GM21619 (cell line): ENCODE data around the gene SFMBT2.

Experiments used
- ATAC-seq: cut with Tn5 transposase; IDR thresholded peaks from one replicate; pipeline ENCODE4 v1.9.1; 2021; ENCODE audit not compliant: unreplicated experiment

The SFMBT2 gene

DNA sequence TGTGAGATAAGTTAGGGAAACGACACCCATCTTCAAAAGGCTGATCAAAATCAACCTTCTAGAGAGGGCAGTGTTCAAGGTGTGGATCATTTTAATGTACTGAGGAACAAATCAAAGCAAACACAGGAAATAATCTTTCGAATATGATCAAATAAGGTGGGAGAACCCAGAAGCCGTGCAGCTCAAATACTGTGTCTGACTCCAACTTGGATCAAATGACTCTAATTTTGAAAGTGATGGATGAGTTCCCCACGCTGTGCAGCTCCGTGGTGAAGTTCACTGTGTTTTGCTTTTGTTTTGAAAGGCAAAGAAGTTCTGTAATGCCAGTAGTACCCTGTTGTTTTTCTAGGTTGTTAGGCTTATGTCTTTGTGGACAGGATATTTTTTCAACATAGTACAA is 250.9 kb downstream of the SFMBT2 start:
- no peak for ATAC-seq

DNA sequence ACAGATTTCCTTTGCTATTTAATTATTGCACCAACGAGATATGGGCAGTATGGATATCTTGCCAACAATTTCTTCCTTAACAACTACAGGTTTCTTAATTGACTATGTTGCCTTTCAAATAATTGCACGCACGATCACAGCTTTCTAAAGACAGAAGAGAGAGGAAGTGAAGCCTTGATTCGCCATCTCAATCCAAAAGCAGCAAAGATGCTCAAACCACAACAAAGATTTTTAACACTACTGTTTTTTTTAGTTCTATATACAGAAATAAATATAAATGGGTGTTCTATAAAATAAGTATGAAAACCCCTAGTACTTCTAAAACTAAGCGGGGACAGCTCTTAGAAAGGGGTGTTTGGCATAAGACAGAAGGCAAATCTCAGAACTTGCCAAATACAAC is 251.3 kb downstream of the SFMBT2 start:
- no peak for ATAC-seq

DNA sequence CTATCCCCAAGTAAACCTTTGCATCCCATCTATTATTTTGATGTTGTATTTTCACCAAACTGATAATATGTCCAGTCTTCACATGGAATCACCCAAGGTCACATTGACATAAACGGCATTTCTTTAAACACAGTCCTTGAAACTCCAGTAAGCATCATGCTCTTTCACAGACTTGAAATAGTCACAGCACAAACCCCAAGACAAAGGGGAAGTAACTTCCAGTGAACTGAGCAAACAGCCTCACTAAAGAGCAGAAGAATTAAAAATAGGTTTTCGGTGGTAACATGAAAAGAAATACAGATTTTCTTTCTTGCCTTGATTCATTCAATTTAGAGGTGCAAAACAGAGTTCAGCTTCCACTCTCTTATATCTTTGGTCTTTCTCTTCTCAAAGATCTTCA is 253.7 kb downstream of the SFMBT2 start:
- ATAC-seq, result no peak

DNA sequence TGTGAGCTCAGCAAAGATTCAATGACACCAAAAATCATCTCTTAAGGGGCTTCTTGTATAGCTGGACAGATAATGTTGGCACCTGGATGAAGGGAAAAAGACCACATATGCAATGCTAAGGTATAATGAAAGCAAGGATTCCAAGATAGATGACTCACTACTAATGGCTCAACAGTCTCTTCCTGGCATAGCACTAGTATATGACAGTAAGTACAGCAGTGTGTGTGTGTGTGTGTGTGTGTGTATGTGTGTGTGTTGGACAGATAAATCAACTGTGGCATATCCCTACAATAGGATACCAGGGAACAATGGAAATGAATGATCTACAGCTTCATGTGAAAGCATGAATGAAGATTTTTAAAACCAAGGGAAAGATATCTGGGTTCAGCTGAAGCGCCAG is 257.1 kb downstream of the SFMBT2 start:
- no peak for ATAC-seq

DNA sequence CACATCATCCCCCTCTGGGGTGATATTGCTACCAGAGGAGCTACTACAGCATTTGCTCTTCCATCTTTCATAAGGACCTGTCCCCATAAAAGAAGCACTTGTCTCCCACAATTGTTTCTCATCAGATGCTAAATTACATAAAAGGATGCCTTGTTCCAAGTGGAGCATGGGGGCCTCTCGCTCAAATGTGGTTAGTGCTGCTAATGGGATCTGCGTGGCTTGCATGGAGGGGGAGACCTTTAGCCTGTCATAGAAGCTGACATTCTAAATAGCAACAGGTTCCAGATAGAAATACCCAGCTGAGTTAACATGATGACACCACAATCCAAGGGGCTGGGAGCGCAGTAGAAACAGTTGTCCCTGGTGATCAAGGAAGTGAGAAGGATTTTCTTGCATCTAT is 257.9 kb downstream of the SFMBT2 start:
- no peak for ATAC-seq

DNA sequence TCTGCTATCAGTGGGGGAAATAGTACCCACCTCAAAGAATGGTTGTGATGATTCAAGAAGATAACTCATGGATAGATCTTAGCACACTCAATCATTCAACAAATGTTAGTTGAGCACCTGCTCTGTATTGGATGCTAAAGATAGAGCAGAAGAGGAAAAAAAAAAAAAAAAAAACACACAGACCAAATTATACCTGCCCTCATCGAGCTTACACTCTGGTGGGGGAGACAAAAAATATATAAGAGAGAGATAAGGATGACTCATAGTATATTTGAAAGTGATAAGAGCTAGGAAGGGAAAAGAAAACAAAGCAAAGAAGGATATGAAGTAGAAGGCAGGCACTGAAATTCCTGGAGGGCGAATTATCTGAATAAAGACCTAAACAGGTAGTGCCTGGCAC is 258.5 kb downstream of the SFMBT2 start:
- no peak for ATAC-seq

DNA sequence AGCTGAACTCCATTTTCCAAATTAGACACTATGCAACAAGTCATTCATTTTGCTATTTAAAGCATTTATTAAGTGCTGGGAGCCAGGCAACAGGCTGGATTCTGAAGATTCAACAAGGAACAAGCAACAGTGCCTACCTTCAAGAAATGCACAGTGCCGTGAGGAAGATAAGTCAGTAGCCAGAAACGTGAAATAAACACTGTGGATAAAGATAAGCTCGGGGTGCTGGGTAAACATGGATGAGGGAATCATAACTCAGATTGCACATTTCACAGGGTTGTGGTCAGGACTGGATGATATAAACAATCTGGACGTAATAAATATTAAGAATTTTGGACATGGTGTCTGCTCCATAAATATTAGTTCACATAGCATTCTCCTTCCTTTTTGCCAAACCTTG is 259.3 kb downstream of the SFMBT2 start:
- no peak for ATAC-seq

DNA sequence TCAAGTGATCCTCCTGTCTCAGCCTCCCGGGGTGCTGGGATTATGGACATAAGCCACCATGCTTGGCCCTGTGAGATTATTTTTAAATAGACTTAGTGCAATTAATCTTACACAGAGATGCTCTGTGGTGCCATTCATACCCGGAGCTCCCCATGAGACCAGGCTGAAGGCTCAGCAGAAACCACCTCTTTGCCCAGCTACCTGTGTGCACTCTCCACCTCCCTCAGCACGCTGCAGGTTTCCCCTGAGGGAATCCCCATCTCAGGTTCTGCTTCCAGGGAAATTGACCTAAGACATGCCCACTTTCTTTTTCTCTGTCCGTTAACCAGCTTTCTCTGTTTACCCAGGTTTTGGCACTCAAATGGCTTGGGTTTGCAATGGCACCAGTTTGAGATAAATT is 260.5 kb downstream of the SFMBT2 start:
- ATAC-seq, result no peak

DNA sequence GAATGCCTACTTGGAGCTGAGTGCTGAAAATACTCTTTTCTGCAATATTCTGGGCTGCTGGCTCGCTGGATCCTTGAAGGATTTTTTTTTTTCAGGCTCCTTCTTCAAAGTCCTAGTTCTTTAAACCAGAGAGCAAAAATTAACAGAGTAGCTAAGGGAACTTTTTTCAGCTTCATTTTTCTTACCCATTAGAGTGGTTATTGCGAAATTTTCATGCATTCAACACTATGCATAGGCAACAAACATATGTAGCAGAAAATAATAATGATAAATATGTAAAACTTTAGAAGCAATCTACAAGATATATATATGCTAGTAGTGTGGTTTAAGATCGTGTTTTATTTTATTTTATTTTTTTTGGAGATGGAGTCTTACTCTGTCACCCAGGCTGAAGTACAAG is 264.6 kb downstream of the SFMBT2 start:
- no peak for ATAC-seq

DNA sequence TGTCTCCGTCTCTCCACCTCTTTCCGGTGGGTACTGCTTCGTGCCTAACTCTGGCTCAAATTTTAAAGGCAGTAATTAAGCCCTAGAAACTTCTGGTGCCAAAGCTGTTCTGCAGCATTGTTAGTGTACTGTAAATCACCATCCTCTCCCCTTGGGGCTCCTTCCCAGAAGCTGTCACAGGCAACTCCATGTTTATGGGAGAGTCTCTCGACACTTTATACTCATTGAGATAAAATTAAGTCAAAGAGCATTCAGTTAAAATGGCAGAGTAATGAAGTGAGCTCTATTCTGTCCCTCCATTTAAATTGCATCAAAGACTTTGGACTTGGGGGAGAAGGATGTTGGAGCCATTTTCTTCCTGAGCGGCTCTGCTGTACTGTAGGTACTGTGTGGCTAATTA is 274.8 kb downstream of the SFMBT2 start:
- ATAC-seq, result no peak

DNA sequence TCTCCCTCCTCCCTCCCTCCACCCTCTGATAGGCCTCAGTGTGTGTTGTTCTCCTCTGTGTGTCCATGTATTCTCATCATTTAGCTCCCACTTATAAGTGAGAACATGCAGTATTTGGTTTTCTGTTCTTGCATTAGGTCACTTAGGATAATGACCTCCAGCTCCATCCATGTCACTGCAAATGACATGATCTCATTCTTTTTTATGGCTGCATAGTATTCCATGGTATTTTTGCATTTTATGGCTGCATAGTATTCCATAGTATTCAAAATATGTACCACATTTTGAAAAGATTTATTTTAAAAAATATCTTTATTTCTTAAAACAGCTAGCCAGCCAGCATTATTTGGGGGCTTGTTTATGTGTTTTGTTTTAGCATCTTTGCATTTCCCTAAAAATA is 275.6 kb downstream of the SFMBT2 start:
- no peak for ATAC-seq

DNA sequence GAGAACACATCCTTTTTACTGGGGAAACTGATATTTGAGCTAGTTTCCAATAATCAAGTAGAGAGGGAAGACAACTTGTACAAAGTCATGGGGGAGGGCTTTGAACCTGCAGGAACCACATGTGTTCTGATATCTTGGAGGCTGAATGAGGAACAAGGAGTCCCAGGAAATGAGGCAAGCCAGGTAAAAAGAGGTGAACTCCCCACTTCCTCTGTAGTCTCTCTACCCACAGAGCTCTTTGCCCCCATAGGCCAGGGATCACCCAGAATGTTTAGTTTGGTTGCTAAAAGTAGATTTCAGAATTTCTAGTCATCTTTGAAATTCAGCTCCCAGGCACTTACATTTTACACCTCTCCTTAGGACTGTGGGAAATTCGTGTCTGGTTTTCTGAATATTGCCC is 276.4 kb downstream of the SFMBT2 start:
- ATAC-seq, result no peak

DNA sequence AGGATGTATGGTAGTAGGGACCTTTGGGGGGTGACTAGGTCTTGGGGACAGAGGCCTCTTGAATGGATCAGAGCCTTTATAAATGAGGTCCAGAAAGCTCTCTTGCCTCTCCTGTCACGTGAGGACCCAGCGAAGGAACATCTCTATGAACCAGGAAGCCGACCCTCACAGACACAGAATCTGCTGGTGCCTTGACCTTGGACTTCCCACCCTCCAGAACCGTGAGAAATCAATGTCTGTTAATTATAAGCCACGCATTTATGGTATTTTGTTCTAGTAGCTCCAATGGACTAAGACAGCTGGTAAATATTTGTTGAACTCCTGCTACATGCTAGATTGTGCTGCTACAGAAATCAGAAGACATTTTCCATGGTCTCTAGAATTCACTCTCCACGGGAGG is 276.9 kb downstream of the SFMBT2 start:
- ATAC-seq, result no peak

DNA sequence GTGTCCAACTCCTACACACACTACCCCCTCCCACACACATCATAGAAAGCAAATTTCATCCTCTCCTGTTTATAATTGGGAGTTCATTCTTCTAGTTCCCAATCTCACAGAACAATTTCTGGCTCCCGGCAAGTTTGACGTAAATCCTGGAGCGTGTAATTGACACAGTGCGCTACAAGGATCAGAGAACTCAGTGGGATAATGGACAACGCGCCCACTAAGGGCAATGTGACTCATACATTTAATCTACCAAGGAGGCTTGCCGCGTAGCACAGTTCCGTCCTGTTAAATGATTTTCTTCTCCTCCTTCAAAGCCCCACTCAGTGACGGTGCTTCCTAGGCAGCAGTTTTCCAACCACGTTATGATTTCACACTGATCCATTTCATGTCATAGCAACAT is 277.6 kb downstream of the SFMBT2 start:
- no peak for ATAC-seq

DNA sequence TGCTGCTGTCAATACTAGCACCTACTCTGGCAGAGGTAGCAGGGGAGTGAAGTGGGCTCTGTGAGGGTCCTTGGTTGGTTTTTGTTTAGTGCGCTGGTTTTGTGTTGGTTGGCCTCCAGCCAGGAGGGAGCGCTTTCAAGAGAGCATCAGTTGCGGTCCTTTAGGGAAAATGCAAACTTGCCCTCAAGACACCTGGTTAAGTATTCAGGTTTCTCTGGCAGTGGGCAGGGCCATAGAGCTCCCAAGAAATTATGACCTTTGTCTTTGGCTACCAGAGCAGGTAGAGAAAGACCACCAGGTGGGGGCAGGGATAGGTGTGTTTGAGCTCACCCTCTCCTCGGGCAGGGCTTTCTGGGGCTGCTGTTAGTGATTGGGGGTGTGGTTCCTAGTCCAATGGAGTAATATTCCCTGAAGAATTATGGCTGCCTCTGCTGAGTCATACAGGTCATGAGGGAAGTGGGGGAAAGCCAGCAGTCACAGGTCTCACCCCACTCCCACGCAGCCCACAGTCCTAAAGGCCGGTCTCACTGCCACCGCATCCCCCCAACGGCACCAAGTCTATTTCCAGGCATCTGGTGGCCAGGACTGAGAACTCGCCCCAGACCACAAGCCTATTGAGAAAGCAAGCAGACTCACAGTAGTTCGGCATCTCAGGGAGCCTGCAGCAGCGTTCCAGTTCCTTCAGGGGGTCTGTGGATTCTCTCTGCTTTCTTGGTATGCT is 280.5 kb downstream of the SFMBT2 start:
- no peak for ATAC-seq

DNA sequence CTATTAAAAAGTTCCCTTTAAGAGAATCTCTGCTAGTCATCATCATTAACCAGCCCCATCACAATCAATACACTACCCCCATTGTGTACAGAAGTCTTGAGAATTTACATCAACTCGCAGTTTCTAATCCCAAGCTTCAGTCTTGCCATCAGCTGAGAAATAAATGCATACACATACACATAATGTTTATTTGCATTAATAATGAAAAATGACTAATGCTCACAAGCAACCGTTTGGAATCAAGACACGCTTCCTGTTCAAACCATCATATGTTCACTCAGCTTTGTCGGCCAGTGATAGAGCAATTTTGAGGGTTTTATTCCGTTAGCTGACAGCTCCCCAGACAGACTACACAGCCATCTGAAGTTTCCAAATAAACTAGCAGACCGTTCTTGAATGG is 287.1 kb downstream of the SFMBT2 start:
- ATAC-seq, result no peak

DNA sequence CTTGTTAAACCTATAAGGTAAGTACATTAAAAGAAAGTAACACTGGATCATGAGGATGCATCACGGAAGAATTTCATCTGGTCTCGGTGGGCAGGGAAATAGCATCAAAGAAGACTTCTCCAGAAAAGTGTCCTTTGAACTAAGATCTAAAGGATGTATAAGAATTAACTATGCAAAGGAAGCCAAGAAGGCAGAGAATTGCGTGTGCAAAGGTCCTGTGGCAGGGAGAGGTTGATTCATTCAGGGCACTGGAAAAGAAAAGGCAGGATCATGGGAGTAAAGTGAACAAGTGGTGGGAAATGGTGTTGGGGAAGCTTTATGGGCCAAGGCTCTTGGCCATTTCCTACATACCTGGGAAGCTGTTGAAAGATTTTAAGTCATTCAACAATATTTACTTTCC is 288.3 kb downstream of the SFMBT2 start:
- no peak for ATAC-seq

DNA sequence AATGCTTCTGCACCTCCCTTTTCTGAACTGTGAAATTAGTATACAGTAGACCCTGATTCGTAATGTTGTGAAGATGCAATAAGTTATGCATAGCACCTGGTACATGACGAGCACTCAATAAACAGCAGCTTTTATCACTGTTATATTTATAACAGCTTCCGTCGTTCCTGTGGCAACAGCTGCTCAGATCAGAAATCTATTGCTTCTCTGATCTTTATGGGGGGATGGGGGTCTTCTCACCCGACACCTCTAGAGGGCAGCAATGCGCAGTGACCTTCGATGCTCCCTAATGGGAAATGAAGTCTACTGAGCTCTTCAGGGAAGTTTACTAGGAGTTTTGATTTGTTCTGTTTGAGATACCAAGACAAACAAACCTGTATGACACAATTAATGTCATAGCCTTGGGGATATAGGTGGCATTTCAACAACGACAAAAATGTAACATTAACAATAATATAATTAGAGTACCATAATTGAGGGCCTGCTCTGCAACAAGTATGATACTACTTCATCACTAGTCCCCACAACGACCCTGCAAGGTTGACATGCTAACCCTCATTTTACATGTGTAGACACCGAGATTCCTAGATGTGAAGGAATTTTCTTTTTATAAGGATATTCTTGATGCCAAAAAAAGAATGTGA is 289.6 kb downstream of the SFMBT2 start:
- ATAC-seq, result peak; percentile 86

DNA sequence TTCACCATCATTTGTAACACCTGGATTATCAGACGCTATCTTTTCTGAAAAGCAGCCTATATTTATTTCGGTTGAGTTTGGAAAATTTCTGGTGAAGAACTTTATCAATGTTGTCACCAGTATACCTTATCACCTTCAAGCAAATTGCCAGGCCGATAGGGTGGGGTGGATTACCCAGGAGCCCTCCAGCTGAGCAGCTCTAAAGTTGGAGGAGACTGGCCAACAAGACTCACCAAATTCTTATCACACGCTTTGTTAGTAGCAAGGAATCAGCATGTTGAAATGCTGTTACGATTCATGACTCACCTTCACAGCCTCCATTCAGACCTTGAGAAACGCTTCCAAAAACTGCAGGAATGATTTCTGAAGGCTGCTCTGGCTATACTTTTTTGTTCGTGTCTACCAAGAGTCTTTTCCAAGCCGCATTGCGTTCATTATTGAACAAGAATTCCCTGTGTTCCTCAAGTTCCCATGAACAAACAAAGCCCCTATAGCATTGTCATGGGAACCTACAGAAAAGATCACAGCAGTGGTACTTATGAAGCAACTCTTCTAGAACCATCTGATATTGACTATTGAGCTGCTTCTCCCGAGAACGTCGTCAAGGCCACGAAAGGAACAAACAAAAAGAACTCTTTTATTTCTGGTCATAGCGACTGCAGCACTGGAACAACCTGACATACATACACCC is 291.4 kb downstream of the SFMBT2 start:
- ATAC-seq, result no peak

DNA sequence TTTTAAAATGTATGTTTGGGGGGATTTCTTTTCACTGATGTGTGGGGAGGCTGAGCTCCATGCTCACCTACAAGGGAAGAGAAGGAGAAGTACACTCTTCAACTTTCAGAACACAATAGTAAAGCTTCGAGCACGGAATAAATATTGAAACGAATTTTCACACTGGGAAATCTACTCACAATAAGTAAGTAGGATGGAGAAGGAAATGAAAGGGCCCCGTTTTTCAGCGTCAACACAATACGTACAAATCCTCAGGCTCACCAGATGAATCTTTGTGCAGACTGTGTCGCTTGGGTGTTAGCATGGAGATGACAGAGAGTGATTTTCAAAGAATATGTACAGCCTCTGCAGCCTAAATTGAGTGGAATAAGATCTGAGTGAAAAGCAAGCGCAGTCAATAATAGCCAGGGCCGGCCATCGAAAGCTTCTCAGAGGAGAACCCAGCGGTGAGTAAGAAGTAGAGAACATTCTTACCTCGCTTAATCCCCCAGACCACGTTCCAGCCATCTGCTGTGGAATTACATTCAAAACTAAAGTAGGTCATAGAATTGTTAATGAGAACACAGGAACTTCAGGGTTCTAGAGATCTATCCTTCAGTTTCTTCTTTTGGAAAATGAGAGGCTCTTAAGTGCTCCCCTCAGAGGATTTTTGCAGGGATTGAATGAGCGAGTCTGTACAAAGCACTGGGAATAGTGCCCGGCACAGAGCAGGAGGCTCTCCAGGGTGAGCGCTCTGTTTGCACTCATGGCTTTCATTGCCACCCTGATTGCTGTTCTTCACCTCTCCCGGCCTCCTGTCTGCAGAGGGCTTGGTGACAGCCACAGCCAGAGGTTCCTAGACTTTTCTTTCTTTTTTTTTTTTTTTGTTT is 292.8 kb downstream of the SFMBT2 start:
- no peak for ATAC-seq

DNA sequence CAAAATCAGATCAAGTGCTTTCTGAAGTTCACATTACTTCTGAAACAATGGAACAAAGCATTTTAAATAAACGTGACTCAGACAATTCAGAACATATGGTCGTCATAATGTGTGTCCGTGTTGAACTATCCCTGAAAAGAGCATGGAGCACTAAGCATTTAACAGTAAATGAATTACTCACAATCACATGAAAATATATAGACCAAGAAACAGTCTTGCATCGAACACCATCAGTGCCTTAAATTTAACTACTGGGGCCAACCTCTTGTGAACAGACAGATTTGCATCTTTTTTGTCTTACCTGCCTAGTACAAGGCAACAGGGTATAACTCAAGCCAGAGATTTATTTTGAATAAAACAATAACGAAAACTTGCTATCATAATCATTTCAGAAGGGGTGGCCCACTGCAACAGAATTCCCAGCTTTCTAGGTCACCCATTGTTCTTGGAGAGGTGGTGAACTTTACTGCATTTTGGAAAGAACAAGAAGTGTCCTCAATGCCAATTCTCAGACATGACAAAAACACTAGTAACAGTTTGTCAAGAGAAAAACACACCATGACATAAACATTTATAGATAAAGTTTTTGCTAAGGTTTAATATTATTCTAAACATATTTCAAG is 293.5 kb downstream of the SFMBT2 start:
- ATAC-seq, result no peak
